Kidney capillary endothelial cell (primary cell): ENCODE measurements around the gene NRAS.

ENCODE experiments used
- DNase-seq: peaks from one replicate; pipeline ENCODE4 v3.0.0-alpha.2; 2018; ENCODE audit warnings: low spot score

Gene NRAS

DNA sequence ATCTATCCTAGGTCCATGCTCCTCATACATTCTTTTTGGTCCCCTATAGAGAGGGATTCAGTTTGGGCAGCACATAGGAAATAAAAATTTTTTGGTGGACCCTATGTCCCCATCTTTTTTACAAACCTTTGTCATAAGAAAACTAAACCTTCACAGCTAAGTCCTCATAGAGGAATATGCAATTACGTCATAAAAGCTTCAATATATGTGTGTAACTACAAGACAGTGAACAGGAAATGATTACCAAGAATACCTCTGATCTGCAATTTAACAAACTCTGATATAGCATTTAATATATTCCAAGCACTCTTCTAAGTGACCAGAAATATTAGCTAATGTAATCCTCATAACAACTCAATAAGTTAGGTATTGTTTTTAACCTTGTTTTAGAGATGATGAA, 40.5 kb downstream of the NRAS start:
- no peak for DNase-seq

DNA sequence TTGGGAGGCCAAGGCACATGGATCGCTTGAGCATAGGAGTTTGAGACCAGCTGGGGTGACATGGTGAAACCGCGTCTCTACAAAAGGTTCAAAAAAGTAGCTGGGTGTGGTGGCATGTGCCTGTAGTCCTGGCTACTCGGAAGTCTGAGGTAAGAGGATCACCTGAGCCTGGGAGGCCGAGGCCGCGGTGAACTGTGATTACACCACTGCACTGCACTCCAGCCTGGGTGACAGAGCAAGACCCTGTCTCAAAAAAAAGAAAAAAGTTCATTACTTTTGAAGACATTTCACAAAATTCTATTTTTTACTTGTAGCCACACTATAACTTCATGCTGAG, 44.7 kb downstream of the NRAS start:
- DNase-seq, result no peak

DNA sequence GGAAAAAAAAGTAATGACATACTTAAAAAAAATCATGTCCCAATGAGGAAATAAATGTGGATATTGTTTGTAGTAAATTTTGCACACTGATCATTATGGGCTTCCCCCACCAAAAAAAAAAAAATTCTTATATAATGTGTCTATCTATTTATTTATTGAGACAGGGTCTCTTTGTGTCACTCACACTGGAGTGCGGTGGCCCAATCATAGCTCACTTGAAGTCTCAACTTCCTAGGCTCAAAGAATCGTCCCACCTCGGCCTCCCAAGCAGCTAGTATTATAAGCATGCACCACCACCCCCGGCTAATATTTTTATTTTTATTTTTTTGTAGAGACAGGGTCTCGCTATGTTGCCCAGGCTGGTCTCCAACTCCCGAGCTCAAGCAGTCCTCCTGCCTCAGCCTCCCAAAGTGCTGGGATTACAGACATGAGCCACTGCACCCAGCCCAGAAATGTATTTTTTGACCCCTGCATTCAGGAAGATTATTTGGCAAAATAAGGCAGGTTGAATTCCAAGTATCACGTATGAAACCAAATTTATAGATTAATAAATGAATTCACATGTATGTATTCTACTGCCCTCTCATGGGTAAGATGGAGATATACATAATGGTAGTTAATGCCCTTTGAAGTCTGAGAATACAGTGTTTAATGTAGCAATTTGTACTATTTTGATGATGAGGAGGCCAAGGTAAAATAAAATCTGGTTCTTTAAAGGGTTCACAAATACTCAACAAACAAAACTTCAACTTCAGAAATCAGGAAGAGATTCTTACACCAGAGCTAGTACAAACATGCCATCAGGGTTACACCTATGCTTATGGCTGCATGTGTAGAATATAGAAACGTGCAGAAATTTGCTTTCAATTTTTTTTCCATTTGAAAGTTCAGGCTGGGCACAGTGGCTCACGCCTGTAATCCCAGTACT, 45.3 kb downstream of the NRAS start:
- peak; percentile 37 for DNase-seq

DNA sequence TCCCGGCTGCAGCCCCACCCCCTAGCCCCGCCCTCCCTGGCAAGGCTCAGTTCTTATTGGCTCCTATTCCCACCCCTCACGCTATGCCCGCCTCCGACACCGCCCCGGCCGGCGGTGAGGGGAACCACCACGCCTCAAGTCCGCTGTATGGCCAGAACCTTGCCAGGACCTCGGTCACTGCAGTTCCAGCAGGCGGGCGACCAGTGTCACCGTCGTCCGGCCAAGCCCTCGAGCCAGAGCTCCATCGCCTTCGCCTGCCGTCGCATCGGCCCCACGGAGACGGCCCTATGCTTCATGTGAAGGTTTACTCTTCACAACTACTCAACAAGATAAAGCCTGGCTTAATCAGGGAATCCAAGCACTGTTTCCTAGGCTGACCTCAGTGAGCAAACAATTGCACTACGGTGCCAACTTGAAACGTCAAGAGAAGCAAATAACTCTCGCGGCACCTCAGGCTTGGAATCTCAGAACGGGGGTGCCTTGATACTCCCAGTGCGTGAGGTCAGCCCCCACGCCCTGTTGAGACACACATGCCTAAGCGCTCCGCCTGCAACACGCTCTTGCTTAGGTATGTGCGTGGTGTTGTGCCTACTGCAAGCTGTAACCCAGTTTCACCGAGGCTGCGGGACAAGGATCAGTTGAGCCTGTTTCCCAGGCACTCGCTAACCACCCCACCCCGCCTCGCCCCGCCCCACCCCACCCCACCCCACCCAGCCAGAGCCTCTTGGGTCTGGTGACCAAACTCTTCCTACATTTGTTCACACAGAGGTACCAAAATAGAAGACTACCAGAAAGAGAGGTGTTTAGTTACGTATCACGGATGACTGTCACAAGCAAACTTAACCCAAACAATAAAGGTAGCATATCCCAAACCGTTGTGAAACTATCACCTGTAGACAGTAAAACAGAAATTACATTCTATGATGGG, 46.2 kb downstream of the NRAS start:
- DNase-seq, result peak; percentile 89

DNA sequence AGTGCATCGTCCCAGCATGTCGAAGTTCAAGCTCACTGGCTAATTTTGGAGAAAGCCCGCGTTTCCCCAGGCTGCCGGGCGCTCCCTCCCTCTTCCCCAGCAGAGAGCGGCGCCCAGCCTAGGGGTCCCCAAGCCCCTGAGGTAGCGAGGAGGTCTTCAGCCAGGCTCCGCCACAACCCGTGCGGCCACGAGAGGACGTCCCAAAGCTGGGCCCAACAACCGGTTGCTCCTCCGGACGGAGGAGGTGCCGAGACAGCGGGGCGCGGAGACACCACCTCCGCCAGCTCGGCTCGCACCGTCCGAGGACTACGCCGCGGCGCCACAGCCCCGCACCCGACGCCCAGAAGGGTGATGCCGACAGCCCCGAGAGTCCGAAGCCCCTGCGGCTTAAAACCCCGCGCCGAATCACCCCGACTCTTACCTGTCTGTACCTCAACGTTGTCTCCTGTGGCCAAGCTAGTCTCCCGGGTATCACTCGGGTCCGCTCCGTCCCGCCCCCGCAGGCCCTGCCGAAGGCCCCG, 46.9 kb downstream of the NRAS start, which contains the start of gene DENND2C:
DENND2C (minus strand) TSS at position 488 of the 521 bp plus-strand sequence. CDS start 44,065 bp downstream, outside the sequence.
- peak; percentile 38 for DNase-seq

DNA sequence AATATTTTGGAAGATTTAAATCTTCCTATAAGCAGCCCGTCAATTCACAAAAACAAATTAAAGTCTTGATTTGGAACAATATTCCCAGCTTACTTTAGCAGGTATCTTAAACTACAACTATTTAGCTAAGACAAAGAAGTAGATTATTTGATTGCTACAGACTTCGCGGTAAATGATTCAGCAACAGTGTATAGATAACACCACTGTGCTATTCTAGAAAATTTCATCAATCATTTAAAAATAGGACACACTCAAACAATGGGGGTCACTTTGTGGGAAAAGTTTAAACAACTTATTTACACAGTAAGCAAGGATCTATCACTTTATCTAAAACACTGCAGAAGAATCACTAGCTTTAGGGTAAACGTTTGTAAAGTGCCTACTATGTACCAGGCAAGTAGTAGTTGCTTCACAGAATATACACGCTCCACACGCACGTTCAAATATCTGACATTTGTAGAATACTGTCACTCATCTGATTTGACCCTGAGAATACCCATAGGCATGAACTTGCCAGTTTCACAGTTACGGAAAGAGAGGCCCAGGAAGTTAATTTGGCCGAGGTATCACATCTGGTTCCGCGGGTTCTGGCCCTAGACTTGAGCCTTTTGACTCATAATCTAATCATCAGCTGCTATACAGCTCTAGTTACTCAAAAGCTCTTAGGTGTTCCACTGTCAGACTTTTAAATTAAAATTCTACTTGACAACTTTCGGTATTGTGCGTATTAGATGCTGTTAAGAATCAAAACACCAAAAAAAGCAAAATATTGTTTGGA, 47.6 kb downstream of the NRAS start:
- no peak for DNase-seq

DNA sequence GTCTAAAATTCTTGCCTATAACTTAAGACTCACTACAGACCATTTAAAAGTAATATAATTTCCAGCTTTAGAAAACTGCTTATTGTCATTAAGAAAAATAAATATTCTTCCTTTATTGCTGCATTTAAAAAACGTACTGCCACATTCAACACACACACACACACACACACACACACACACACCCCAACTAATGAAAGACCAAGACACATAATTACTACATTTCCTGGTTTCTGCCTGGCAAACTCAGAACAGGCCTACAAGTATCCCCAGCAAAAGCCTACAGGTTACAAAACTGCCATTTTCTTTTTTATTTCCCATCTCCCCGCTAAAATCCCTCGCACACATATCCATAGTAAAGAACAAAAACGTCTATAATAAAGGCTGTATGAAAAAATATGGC, 48.2 kb downstream of the NRAS start:
- DNase-seq, result no peak

DNA sequence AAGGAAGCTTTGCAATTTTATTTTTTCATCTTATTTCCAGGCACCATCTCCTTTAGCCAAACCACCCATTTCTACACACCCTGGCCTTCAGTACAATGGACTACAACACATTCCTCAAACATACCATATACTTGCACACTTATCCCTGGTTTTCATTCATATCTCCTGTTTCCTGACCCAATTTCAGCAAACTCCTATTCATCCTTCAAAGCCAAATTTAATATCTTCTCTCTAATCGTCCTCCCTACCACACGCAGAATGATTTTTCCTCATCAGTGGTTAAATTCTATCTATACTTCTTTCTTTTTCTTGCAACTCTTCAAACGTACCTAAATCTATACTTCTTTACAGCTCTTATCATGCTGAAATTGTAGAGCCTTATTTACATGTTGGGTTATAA, 49.6 kb downstream of the NRAS start:
- DNase-seq, result no peak

DNA sequence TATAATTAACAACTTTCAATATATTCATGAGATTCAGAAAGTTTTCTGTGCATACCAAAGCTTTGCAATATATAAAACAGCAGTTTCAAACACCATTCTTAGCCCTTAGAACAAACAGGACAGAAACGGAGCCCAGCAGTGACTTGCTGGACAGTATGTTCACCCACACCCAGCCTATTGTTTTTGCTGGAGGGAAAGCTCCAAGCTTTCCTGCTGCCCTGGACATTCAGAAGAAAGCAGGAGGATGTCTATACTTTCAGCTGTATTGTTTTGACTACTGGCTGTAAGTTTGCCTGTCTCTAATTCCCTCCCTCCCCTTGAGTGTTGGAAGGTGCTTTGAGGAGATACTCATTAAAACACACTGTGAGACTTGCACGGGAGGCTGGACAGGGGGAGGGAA, 56.3 kb downstream of the NRAS start:
- DNase-seq, result no peak
